Parathyroid adenoma (tissue), 2 donors: Measurements from ENCODE around the gene PRMT7.

Experiments used
- H2AFZ ChIP-seq: fragments of 300-600 bp; sonication (generic); one replicate; pipeline ENCODE4 v1.7.0; 2017; ENCODE audit warnings: antibody characterized with exemption, mild to moderate bottlenecking
- H3K27ac ChIP-seq: fragments of 300-600 bp; sonication (generic); one replicate; pipeline ENCODE4 v1.7.0; 2017
- H3K27me3 ChIP-seq: fragments of 300-600 bp; sonication (generic); one replicate; pipeline ENCODE4 v1.7.0; 2017; ENCODE audit warnings: low read length; ENCODE audit not compliant: control insufficient read depth, insufficient read depth
- H3K36me3 ChIP-seq: fragments of 300-600 bp; sonication (generic); one replicate; pipeline ENCODE4 v1.7.0; 2017; ENCODE audit warnings: low read length; ENCODE audit not compliant: control insufficient read depth, insufficient read depth
- H3K4me1 ChIP-seq: fragments of 300-600 bp; sonication (generic); one replicate; pipeline ENCODE4 v1.7.0; 2017; ENCODE audit warnings: control low read depth
- H3K4me2 ChIP-seq: fragments of 300-600 bp; sonication (generic); one replicate; pipeline ENCODE4 v1.7.0; 2017; ENCODE audit warnings: low read length
- H3K4me3 ChIP-seq: fragments of 300-600 bp; sonication (generic); one replicate; pipeline ENCODE4 v1.7.0; 2017; ENCODE audit warnings: low read depth, low read length
- H3K79me2 ChIP-seq: fragments of 300-600 bp; sonication (generic); one replicate; pipeline ENCODE4 v1.7.0; 2017; ENCODE audit warnings: control low read depth
- H3K9ac ChIP-seq: fragments of 300-600 bp; sonication (generic); one replicate; pipeline ENCODE4 v1.7.0; 2017; ENCODE audit warnings: mild to moderate bottlenecking
- H3K9me3 ChIP-seq: fragments of 300-600 bp; sonication (generic); one replicate; pipeline ENCODE4 v1.7.0; 2017; ENCODE audit warnings: low read length; ENCODE audit not compliant: control insufficient read depth
- CTCF ChIP-seq: fragments of 300-600 bp; sonication (generic); IDR thresholded peaks from one replicate; pipeline ENCODE4 v1.7.0; 2017; ENCODE audit warnings: antibody characterized with exemption, mild to moderate bottlenecking
- donor health status: primary hyperparathyroidism.

Gene PRMT7, protein sequence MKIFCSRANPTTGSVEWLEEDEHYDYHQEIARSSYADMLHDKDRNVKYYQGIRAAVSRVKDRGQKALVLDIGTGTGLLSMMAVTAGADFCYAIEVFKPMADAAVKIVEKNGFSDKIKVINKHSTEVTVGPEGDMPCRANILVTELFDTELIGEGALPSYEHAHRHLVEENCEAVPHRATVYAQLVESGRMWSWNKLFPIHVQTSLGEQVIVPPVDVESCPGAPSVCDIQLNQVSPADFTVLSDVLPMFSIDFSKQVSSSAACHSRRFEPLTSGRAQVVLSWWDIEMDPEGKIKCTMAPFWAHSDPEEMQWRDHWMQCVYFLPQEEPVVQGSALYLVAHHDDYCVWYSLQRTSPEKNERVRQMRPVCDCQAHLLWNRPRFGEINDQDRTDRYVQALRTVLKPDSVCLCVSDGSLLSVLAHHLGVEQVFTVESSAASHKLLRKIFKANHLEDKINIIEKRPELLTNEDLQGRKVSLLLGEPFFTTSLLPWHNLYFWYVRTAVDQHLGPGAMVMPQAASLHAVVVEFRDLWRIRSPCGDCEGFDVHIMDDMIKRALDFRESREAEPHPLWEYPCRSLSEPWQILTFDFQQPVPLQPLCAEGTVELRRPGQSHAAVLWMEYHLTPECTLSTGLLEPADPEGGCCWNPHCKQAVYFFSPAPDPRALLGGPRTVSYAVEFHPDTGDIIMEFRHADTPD

GRCh38 chr16:68310774-68311511 lies at the start of gene PRMT7, which contains the start of gene SLC7A6OS:
Gene PRMT7 (plus strand): TSS chr16:68311019. CDS start chr16:68315980, 4,961 bp downstream.
Gene SLC7A6OS (minus strand): TSS chr16:68310946. CDS start chr16:68310926, 20 bp downstream.
- H3K9me3 ChIP-seq, result no peaks in the 10 kb centered on the region
- H3K27ac ChIP-seq, result peak within 1 kb of the TSS; percentile 55
- no peaks in the 10 kb centered on the region for H3K36me3 ChIP-seq

DNA sequence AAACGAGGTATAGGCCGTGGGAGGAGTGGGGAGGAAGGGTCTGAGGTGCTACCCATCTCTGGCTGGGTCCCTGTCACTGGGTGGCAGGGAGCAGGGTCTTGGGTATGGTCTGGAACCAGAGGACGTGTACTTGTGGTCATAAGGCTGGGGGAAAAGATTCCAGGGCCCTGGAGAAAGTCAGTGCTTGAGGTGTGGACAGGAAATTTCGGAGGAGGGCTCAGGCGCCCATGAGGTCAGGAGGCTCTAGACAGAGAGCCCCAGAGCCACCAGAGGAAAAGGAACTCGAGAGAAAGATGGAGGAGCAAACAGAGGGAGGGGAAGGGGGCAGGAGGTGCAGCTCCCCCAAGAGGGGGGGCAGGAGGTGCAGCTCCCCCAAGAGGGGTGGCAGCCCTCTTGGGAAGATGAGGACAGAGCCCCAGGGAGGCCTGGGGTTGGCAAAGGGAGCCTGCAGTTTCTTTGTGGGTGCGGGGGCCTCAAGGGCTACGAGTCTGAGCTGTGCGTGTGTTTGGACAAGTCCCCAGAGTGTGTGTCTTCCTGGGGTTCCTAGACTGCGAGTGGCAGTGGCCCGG lies 47.2 kb upstream of the PRMT7 start:
- no peaks in the 10 kb centered on the region for H3K9me3 ChIP-seq
- no peaks in the 10 kb centered on the region for H3K36me3 ChIP-seq
- H3K79me2 ChIP-seq, result peaks cover 3% of the 10 kb centered on the region
- H3K27ac ChIP-seq, result peak overlapping the region; percentile 57
- peak overlapping the region; percentile 56 for H3K4me3 ChIP-seq
- H3K27me3 ChIP-seq, result no peaks in the 10 kb centered on the region
- peak overlapping the region; percentile 50 for H3K9ac ChIP-seq
- peak overlapping the region; percentile 97 for H2AFZ ChIP-seq
- H3K4me2 ChIP-seq, result peak overlapping the region; percentile 64
- no peak for TF ChIP-seq CTCF
- H3K4me1 ChIP-seq, result peaks cover 13% of the 10 kb centered on the region

More at GRCh38 chr16:68310774-68311511, at the start of gene PRMT7, which contains the start of gene SLC7A6OS:
- Histone ChIP-seq H3K9ac (no peak within 1 kb of the TSS), H3K79me2 (peaks cover 11% of the 10 kb centered on the region), H3K4me2 (peak within 1 kb of the TSS; percentile 94), H3K4me3 (peak within 1 kb of the TSS; percentile 85), H3K27me3 (no peaks in the 10 kb centered on the region), H3K4me1 (peaks cover 9% of the 10 kb centered on the region), H2AFZ (peak within 1 kb of the TSS; percentile 93)
- peak; percentile 11 for TF ChIP-seq CTCF

- H3K36me3 ChIP-seq, result no peaks in the 10 kb centered on the region
- H3K4me3 ChIP-seq, result peak within 1 kb of the TSS; percentile 58
- no peaks in the 10 kb centered on the region for H3K27me3 ChIP-seq
- H3K4me2 ChIP-seq, result peak within 1 kb of the TSS; percentile 64
- H3K27ac ChIP-seq, result peak within 1 kb of the TSS; percentile 66
- peak within 1 kb of the TSS; percentile 50 for H3K9ac ChIP-seq
- H3K79me2 ChIP-seq, result peaks cover 3% of the 10 kb centered on the region
- no peaks in the 10 kb centered on the region for H3K9me3 ChIP-seq
- H2AFZ ChIP-seq, result peak within 1 kb of the TSS; percentile 97
- peaks cover 9% of the 10 kb centered on the region for H3K4me1 ChIP-seq
- peak; percentile 72 for TF ChIP-seq CTCF
Observed at GRCh38 chr16:68264128-68265077, 46.4 kb upstream of the PRMT7 start, which contains the start of gene SLC7A6. Gene SLC7A6 (plus strand): TSS chr16:68264526. CDS start chr16:68274727, 10,201 bp downstream.
